Astrocyte of the spinal cord (primary cell): Measurements from ENCODE around the gene MISP.
A peak's percentile ranks its signal among the peaks of the same experiment; 100 is the strongest.

Experiments
- DNase-seq: peaks from one replicate; pipeline ENCODE4 v3.0.0; 2011; ENCODE audit warnings: low read depth, low spot score
- H3K4me3 ChIP-seq: 2 replicates; pipeline ENCODE4 v1.5.1; 2011; ENCODE audit warnings: low read depth, mild to moderate bottlenecking, low read length, moderate library complexity
- CTCF ChIP-seq: IDR thresholded peaks from 2 replicates; pipeline ENCODE4 v1.5.1; 2012; ENCODE audit warnings: low read depth, mild to moderate bottlenecking, low read length, inconsistent platforms
- in situ Hi-C: cut with HindIII; loops from 2 replicates; pipeline ENCODE4 v1.10.0; 2017; ENCODE audit warnings: low sequenced_read_pairs

MISP gene

GRCh38 chr19:796692-797527 is 46.0 kb downstream of the MISP start, which contains the start of gene PTBP1:
Gene PTBP1 (plus strand): TSS chr19:797452. CDS start chr19:797498, 46 bp downstream.
- H3K4me3 ChIP-seq, result peak within 1 kb of the TSS; percentile 88
- in situ Hi-C loops, result no loop called here
- peak; percentile 100 for DNase-seq
- no peak for TF ChIP-seq CTCF

GRCh38 chr19:797528-798414 is 46.9 kb downstream of the MISP start:
- H3K4me3 ChIP-seq, result peak overlapping the region; percentile 88
- in situ Hi-C loops, result no loop called here

GRCh38 chr19:798415-799075 is 47.6 kb downstream of the MISP start:
- DNase-seq, result no peak
- in situ Hi-C loops, result no loop called here
- TF ChIP-seq CTCF, result no peak
- peak overlapping the region; percentile 88 for H3K4me3 ChIP-seq

More at GRCh38 chr19:797528-798414, 46.9 kb downstream of the MISP start:
- peak; percentile 87 for DNase-seq
- no peak for TF ChIP-seq CTCF

GRCh38 chr19:799076-799881 is 48.4 kb downstream of the MISP start:
- DNase-seq, result peak; percentile 47
- TF ChIP-seq CTCF, result peak; percentile 32

GRCh38 chr19:800360-801029 is 49.6 kb downstream of the MISP start:
- TF ChIP-seq CTCF, result no peak
- no peak for DNase-seq
- in situ Hi-C loops, result no loop called here
- peak overlapping the region; percentile 12 for H3K4me3 ChIP-seq

More at GRCh38 chr19:799076-799881, 48.4 kb downstream of the MISP start:
- H3K4me3 ChIP-seq, result peak overlapping the region; percentile 88
- in situ Hi-C loops, result no loop called here
